SW 1271 (cell line): Measurements from ENCODE around the gene TLK2.
"Not testable (repeated sequence)": the region's sequence is repeated elsewhere in the genome, so short reads cannot be mapped to it uniquely, and the experiment has no call there.

Source experiments
- DNase-seq, 2 experiments: peaks; one replicate each; lab custom pipeline; 2025; lab: John Stamatoyannopoulos, UW

TLK2 gene

DNA sequence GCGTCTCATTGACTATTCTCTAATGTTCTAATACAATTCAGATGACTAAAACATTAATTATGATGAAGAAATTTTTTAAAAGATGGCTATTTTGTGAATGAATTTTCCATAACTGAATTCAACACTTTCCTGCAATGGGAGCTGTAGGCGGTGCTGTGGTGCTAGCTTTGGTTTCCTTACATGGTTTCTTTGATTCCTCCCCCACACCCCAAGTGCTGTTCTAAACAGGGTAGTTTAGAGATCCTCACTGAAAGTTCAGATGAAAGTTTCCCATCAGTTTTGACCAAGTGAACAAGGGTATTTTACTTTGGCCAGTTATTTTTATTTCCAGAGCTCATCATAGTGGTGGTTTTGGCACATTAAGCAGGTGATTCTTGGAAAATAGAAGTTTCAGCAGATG lies 122.8 kb downstream of the TLK2 start:
- no peak for DNase-seq

DNA sequence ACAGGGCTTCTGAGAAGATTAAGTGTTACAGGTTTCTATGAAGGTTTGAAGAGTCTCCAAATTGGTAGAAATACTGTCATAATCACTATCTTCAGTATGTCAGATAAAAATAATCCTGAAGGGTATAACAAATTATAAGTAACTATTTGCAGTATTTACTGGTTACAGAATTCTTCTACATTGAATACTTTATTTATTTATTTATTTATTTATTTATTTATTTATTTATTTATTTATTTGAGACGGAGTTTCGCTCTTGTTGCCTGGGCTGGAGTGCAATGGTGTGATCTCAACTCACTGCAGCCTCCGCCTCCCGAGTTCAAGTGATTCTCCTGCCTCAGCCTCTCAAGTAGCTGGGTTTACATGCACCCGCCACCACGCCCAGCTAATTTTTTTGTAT lies 125.2 kb downstream of the TLK2 start:
- DNase-seq, result not testable (repeated sequence)

DNA sequence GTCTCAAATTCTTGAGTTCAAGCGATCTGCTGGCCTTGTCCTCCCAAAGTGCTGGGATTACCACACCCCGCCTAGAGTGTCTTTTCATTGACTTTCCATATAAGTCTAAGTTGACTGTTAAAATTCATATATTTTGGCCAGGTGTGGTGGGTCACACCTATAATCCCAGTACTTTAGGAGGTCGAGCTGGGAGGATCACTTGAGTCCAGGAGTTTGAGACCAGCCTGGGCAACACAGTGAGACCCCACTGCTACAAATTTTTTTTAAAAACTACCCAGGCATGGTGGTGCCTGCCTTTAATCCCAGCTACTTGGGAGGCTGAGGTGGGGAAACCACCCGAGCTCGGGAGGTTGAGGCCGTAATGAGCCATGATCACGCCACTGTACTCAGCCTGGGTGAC lies 127.0 kb downstream of the TLK2 start:
- DNase-seq, result no peak

DNA sequence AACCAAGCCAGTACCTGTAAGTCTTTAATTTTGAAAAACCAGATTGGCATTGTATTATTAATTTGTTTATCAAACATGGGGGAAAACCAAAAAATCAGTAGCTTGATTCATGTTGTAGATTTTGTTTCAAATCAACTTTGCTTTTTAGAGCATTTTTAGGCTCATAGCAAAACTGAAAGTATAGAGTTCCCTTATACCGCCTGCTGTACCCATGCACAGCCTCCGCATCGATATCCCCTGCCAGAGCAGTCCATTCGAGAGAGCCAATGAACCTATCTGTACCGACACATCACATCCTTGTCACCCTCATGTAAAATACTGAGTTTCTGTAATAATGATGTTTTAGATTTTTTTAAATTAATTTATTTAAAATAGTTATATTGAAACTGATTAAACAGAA lies 132.7 kb downstream of the TLK2 start:
- no peak for DNase-seq

DNA sequence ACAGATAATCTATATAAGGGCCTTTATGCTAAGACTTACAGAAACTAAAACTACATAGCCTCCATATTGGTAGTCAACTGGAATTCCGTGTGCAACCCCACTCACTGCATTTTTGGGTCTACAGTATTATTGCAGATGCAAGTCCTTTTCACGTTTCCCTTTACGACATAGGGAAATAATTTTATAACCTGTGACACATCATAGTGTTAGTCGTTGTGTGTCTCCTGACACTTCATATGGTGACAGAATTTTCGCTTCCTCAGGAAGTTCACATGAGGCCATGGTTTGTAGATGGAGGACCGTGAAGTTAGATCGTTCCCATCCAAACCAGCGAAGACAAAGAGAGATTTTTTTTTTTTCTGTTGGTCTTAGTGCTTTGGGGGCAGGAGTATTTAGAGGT lies 133.1 kb downstream of the TLK2 start:
- no peak for DNase-seq

DNA sequence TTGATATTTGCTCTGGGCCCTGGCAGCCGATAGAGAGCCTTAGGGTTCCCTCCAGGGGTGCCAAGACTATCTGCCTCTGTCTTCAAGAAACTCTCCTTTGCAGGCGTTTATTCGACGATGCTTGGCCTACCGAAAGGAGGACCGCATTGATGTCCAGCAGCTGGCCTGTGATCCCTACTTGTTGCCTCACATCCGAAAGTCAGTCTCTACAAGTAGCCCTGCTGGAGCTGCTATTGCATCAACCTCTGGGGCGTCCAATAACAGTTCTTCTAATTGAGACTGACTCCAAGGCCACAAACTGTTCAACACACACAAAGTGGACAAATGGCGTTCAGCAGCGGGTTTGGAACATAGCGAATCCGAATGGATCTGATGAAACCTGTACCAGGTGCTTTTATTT lies 133.7 kb downstream of the TLK2 start:
- not testable (repeated sequence) for DNase-seq

DNA sequence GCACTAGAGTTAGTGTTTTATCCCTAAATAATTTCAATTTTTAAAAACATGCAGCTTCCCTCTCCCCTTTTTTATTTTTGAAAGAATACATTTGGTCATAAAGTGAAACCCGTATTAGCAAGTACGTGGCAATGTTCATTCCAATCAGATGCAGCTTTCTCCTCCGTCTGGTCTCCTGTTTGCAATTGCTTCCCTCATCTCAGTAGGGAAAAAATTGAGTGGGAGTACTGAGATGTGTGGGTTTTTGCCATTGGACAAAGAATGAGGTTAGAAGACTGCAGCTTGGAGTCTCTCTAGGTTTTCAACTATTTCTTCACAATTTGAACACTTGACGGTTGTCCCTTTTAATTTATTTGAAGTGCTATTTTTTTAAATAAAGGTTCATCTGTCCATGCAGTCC lies 134.5 kb downstream of the TLK2 start:
- DNase-seq, result not testable (repeated sequence)

DNA sequence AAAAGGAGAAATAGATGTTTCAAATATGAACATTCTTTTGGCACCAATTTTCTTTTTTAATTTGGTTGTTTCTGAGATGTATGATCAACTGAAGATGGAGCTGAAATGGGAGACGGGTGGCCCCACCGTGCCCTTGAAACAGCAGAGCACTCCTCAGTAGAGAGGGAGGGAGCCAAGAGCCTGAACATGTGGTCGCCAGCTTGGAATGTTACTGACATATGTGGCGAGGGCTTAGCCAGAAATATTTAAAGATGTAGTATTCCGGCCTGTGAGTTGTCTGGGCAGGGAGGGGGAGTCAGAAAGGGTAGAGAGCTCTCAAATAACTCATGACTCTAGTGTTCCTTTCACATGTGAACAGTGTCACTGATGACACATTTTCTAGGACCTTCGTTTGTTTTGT lies 135.5 kb downstream of the TLK2 start:
- no peak for DNase-seq

DNA sequence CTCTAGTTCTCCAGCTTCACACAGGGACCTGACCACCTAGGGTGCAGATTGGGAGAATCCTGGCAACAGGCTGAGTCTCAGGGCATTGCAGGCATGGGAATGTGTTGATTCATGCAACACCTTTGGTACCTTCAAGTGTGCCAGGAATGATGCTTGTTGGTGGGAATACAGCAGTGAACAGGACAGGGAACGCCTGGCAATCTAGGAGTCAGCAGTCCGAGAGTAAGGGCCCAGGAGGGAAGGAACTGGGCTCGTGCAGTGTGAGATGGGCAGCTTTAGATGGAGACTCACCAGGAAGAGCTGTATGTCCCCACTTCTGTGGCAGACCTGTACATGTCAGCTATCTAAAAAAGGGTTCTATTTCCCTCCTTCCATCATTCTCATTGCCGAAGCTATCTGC lies 136.9 kb downstream of the TLK2 start:
- DNase-seq, result no peak

DNA sequence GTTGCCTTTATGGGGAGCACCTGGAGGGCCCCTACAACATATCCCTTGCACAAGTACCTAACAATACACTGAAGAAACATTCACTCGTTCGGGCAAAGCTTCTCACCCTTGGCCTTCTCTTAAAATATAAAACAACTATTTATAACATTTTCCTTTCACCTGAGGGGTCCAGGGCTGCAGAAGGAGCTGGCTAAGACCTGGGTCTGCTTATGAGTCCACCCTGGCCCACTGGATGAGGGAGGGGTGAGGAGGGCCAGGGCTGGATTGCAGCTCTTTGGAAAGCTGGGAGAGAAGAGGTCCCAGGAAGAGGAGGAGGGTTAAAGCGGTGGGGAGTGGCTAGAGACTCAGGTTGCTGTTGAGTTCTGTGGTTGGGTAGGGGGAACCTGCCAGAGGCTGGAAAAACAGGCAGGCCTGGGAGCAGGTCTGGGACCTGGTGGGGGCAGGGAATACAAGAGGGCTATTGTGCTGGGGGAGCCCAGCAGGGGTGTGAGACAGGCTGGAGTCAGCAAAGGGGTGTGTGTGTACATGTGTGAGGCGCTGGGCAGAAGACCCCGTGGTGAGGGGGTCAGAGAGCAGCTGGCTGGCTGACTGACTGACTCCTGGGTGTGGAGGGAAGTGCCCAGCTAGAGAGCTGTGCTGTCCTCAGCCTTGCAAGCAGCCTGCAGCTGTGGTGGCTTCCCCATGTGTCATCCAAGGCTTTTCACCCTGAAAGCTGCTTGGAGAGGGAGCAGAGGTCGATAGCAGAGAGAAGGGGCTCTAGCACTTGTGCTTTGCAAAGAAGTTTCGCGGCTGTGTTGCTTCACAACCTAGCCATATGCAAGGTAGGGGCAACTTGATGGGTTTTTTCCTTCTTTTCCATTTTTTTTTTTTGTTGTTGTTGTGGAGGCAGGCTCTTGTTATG lies 138.6 kb downstream of the TLK2 start:
- DNase-seq, result no peak

DNA sequence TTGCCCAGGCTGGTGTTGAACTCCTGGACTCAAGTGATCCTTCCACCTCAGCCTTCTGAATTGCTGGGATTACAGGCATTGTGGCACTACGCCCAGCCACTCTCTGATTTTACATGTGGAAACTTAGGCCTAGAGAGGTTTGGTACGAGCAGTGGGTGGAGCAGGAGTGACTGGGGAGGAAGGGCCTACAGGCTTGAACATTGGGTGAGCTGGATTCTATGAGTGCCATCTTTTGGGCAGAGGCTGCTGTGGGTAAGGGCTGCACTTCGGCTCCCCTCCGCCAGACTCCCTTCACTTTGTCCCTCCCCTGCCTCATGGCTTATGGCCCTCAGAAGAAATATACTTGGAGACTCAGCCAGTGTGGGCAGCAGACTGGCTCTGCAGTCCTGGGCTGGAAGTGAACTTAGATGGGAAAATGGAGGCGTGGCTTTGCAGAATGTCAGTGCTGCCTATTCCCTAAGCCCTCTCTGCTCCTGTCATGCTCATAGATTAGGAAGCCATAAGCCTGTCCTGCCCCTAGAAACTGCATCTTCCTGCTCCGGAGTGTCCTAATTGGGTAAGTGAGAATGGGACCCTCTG lies 139.4 kb downstream of the TLK2 start:
- DNase-seq, result no peak

DNA sequence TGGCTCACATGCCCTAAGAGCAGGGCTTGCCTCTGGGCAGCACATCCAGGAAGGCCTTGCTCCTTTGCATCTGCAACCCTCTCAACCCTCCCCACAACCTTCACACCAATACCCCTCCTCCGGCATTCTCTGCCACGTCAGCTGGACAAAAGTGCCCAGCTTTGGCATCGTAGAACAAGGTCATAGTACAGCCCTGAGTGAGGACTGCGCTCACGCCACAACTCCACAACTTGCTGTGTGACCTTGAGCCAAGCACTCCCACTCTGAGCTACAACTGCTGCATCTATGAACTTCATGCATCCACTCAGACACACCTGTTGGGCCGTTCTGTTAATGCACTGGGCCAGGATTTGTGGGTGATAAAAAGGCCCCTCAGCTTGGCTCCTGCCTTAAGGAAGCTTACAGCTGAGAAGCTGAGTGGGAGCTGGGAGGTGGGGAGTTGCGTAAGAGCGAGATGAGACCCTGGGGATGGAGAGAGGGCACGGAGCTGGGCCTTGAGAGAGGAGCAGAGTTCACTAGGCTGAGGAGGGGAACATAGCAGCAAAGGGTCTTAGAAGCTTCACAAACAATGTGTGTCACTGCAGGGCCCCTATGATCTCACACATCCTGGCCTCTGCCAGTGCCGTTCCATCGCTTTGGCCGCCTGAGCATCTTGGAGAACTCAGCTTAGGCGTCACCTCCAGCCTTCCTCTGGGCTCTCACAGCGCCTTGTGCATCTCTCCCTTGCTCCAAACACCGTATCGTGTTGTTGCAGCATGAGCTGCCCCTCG lies 140.2 kb downstream of the TLK2 start:
- no peak for DNase-seq

DNA sequence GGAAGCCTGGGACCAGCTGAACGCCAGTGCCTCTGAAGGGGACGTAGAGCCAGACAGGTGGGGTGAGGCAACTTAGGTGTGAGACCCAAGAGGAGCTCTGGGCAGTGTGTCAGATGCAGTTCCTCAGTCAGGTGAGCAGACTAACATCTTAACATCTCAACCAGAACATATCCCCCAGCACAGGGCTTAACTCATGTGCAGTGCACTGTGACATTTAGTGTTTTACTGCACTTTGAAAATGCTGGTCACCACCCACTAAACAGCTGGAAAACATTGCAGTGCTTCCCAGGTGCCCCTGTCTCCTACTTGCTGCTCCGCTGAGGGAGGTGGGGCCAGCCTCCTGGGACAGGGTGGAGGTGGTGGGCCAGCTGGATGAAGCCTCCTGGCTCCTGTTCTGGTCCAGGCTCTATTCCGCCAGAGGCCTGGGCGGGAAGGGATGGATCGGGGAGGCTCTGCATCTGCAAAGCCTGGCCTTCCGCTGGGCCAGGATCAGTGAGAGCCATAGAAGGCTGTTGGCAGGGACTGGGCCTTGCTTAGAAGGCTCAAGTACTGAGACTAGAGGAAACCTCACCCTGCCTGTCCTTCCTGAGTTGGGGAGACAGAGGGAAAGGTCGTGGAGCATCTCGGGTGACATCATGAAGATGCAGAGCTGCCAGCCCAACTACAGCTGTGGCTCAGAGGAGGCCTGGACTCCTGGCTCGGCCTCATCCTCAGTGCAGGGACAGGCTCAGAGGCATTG lies 141.0 kb downstream of the TLK2 start:
- DNase-seq, result no peak

DNA sequence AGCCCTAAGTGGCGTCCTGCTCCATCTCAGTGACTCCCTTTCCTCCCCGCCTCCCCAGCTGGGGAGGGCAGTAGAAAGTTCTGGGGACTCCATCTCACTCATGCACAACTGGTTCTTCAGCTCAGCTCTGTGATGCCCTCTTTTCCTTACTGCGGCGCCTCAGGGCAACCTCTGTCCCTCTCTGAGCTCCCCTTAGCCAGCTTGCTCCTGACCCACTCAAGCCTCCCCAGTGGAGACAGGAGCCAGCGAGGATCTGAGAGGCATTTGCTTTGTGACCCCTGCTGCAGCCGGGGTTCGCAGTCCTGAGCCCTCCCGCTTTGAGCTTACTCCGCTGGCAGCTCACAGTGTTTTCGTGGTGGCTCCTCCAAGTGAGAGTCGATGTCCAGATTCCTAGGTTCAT lies 142.6 kb downstream of the TLK2 start:
- no peak for DNase-seq

DNA sequence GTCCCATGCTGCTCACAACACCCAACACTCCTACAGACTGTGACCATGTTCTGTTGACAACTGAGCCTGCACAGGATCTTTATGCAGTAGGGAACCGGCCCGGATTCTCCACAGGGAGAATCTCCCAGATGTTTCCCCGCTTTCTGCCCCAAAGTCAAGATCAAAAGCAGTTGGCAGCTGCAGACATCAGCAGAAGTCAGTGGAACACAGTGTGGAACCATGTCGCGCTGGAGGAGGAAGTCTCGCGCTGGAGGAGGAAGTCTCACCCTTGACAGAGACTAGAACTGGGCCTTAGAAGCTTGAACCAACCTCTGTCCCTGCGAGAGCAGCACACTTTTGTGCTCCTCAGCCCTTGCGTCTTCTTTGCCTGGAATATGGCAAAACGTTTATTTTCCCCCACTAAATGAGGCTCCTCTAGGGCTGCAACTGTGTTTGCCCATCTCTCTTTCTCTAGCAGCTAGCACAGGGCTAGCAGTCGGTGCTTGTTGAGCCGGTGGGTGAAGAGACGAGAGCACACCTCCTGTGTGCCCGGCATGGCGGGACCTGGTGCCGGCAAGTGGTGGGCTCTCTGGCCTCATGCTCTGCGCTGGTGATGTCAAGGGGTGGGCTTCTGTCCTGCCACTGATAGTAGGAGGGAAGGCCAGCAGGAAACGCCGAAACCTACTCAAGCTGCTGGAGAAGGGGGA lies 146.7 kb downstream of the TLK2 start:
- DNase-seq, result no peak

DNA sequence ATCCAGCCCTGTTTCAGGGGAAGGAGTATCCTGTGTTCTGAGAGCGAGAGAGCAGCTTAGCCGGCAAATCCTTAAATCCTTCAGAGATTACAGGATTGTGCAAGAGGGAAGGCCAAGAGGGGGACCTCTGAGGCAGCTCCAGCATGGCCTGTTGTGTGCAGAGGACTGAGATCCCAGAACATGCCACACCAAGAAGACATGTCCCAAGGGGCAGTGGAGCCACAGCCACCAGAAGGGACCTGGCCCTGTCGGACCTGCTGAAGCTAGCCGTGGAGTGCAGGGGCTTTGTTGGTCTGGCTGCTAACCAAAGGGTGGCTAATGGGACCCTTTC lies 147.2 kb downstream of the TLK2 start:
- no peak for DNase-seq

DNA sequence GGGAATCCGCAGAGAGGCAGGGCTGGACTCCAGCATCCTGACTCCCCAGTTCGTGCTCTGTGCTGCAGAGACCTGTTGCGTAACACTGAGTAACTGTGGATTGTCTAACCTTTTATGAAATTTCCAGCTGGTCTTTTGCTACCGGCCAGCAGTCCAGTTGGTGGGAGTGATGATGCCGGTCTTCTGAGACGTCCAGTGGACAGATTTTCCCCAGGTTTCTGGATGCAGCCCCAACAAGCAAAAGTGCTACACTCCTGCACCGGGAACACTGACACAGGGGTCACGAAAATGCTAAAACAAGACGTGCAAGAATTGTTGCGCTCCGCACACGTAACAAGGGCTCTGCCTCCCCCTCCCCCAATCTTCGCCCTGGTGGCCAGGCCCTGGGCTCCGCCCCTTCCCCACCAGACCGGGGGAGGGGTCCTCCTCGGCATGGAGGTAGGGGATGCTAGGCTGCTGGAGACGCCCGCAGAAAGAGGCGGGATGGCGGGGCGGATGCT lies 148.1 kb downstream of the TLK2 start:
- peak; percentile 44 to 50 for DNase-seq

DNA sequence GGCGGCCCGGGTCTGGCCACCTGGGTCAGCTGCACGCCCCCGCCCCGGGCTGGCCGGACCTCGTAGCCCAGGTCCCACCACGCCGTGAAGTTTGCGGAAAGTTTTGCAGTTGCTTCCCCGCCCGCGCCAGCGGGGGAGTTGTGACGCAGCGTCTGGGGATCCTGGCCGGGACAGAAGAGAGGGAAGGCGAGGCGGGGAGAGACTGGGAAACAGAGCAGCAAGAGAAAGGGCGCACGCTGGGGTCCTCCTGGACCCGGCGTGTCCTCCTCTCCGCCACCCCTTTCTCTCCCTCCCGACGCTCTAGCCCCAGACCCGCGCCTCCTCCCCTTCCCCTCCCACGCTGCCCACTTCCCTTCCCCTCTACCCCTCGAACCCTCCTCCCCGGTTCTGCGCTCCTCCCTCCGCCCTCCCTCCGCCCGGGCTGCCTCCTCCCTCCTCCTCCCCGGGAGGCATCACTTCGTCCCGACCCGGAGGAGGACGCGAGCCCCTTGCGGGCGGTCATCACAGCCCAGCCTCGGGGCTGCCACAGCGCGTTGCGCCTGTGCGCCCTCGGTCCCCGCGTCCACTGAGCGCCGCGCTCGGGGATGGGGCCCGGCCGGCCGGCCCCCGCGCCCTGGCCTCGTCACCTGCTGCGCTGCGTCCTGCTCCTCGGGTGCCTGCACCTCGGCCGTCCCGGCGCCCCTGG lies 148.7 kb downstream of the TLK2 start, which contains the start of gene MRC2:
Gene MRC2 (plus strand): TSS at position 452 of the 685 bp plus-strand sequence. CDS start 133 bp downstream, at position 585.
- peak; percentile 61 to 84 for DNase-seq

DNA sequence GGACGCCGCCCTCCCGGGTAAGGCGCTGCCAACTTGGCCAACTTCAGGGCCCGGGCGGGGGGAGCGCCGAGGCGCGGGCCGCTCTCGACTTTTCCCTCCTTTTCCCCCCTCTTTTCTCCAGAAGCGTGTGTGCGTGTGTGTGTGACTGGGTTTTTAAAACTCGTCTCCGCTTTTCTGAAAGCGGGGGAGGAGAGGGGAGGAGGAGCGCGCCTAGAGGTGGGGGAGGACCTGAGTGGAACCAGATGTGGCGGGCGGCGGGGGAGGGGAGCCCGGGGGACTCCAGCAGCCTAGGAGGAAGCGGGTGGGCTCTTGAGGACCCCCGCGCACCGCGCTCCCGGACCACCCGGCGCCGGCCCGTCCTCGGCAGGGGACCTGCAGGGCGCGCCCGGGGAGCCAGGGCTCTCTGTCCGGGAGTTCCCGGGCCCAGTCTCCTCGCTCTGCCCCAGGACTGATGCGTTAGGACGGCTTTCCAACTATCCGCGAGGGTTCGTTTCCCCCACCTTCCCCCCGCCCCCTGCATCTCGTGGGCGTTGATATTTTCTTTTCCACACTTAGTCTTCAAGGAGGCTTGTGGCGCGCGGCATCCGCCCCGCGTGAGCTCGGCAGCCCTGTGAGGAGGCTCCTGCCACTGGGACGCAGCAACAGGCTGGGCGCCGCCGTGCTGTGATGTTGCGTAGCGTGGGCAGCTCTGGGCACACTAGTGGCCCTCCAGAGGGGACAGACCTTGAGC lies 149.4 kb downstream of the TLK2 start:
- peak in 1 of 2 experiments; percentile 37 for DNase-seq
